Endothelial cell (in vitro differentiated cells): ENCODE measurements around the gene USP8. TPM values are rescaled to one million over a fixed set of nuclear protein-coding genes. Genes with fewer than 3 reads are reported as not detected.

ENCODE experiments used
- DNase-seq: peaks from one replicate; pipeline ENCODE4 v3.0.0; 2021; ENCODE audit warnings: low spot score
- H3K27ac Mint-ChIP-seq: one replicate; pipeline ENCODE4 v1.8.0; 2021; ENCODE audit warnings: mixed read lengths, inconsistent platforms; ENCODE audit not compliant: unreplicated experiment
- H3K27me3 Mint-ChIP-seq: one replicate; pipeline ENCODE4 v1.8.0; 2021; ENCODE audit warnings: mild to moderate bottlenecking, moderate library complexity, mixed read lengths, inconsistent platforms; ENCODE audit not compliant: unreplicated experiment
- H3K36me3 Mint-ChIP-seq: one replicate; pipeline ENCODE4 v1.8.0; 2021; ENCODE audit warnings: mild to moderate bottlenecking, low read depth, mixed read lengths, inconsistent platforms; ENCODE audit not compliant: unreplicated experiment
- H3K4me1 Mint-ChIP-seq: one replicate; pipeline ENCODE4 v1.8.0; 2021; ENCODE audit warnings: mild to moderate bottlenecking, mixed read lengths, inconsistent platforms; ENCODE audit not compliant: unreplicated experiment
- H3K4me3 Mint-ChIP-seq: one replicate; pipeline ENCODE4 v1.8.0; 2021; ENCODE audit warnings: mild to moderate bottlenecking, mixed read lengths, inconsistent platforms; ENCODE audit not compliant: unreplicated experiment
- H3K9me3 Mint-ChIP-seq: one replicate; pipeline ENCODE4 v1.8.0; 2021; ENCODE audit warnings: mixed read lengths, inconsistent platforms; ENCODE audit not compliant: unreplicated experiment
- CTCF ChIP-seq: fragments of 200-600 bp; sonication (generic); IDR thresholded peaks from one replicate; pipeline ENCODE4 v1.5.0; 2021; ENCODE audit warnings: antibody characterized with exemption; ENCODE audit not compliant: unreplicated experiment
- total RNA-seq: library from RNA; stranded (reverse); fragmentation: NEBNext Ultra II Directional; extraction: Animal tissue kit (Norgen Biotek cat#: 25700); gene quantifications from one replicate; pipeline ENCODE4 v1.2.1, GENCODE V29; 2021; ENCODE audit not compliant: unreplicated experiment

Gene USP8
- total RNA-seq, 1 donor from 2014 or later = 50.4 TPM

GRCh38 chr15:50506121-50506520, 81.9 kb downstream of the USP8 start:
- Mint-ChIP-seq H3K36me3 (peaks cover 8% of the 10 kb centered on the region), H3K4me1 (peaks cover 6% of the 10 kb centered on the region), H3K27ac (peak overlapping the region; percentile 13), H3K27me3 (no peaks in the 10 kb centered on the region), H3K4me3 (no peak overlapping the region), H3K9me3 (no peaks in the 10 kb centered on the region)
- no peak for TF ChIP-seq CTCF
- DNase-seq = peak; percentile 17

- TF ChIP-seq CTCF = no peak
- Mint-ChIP-seq H3K4me3 (no peak overlapping the region), H3K9me3 (no peaks in the 10 kb centered on the region), H3K4me1 (no peaks in the 10 kb centered on the region), H3K27ac (no peak overlapping the region), H3K36me3 (no peaks in the 10 kb centered on the region), H3K27me3 (no peaks in the 10 kb centered on the region)
- DNase-seq = no peak
Measured at GRCh38 chr15:50513001-50513400, 88.8 kb downstream of the USP8 start.

GRCh38 chr15:50519740-50520425, 95.7 kb downstream of the USP8 start:
- peaks cover 3% of the 10 kb centered on the region for H3K36me3 Mint-ChIP-seq
- no peaks in the 10 kb centered on the region for H3K4me1 Mint-ChIP-seq
- no peak for TF ChIP-seq CTCF
- H3K9me3 Mint-ChIP-seq = no peaks in the 10 kb centered on the region
- no peak overlapping the region for H3K4me3 Mint-ChIP-seq
- no peak for DNase-seq
- no peaks in the 10 kb centered on the region for H3K27me3 Mint-ChIP-seq
- no peak overlapping the region for H3K27ac Mint-ChIP-seq

GRCh38 chr15:50523851-50524251, 99.6 kb downstream of the USP8 start:
- Mint-ChIP-seq H3K27ac (no peak overlapping the region), H3K9me3 (no peaks in the 10 kb centered on the region), H3K27me3 (no peaks in the 10 kb centered on the region), H3K4me3 (no peak overlapping the region), H3K36me3 (no peaks in the 10 kb centered on the region), H3K4me1 (no peaks in the 10 kb centered on the region)
- no peak for TF ChIP-seq CTCF
- no peak for DNase-seq

GRCh38 chr15:50531163-50531562, 107.0 kb downstream of the USP8 start:
- Mint-ChIP-seq H3K4me3 (no peak overlapping the region), H3K4me1 (peaks cover 16% of the 10 kb centered on the region), H3K9me3 (no peaks in the 10 kb centered on the region), H3K27me3 (no peaks in the 10 kb centered on the region), H3K36me3 (no peaks in the 10 kb centered on the region), H3K27ac (no peak overlapping the region)
- no peak for DNase-seq
- TF ChIP-seq CTCF = no peak
